Measurements from ENCODE around the gene ADGRB3. TPM values are rescaled to one million over a fixed set of nuclear protein-coding genes. Genes with fewer than 3 reads are reported as not detected.

ADGRB3 gene
- total and polyA plus RNA-seq, 10 of the 15 experiments (the other 5 are each of a cell fraction or from before 2014, with no cell fraction given): 0.03 to 0.06 TPM; not detected in 8

DNA sequence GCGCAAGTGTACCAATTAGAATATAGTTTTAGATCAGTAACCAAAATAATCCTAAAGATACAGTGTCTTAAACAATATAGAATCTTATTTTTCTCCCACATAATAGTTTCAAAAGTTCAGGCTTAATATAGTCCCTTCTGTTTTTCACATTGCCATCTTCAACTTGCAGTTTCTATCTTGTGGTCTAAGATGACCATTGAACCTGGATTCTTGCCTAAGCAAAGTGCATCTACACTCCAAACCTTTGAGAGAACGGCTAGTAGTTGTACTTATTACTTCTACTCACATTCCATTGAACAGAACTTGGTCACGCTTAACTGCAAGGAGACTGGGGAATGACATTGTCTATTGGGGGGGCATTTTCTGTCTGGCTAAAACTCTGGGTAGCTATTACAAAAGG lies 788.7 kb downstream of the ADGRB3 start (continued):
- TF ChIP-seq, protein P1, sequence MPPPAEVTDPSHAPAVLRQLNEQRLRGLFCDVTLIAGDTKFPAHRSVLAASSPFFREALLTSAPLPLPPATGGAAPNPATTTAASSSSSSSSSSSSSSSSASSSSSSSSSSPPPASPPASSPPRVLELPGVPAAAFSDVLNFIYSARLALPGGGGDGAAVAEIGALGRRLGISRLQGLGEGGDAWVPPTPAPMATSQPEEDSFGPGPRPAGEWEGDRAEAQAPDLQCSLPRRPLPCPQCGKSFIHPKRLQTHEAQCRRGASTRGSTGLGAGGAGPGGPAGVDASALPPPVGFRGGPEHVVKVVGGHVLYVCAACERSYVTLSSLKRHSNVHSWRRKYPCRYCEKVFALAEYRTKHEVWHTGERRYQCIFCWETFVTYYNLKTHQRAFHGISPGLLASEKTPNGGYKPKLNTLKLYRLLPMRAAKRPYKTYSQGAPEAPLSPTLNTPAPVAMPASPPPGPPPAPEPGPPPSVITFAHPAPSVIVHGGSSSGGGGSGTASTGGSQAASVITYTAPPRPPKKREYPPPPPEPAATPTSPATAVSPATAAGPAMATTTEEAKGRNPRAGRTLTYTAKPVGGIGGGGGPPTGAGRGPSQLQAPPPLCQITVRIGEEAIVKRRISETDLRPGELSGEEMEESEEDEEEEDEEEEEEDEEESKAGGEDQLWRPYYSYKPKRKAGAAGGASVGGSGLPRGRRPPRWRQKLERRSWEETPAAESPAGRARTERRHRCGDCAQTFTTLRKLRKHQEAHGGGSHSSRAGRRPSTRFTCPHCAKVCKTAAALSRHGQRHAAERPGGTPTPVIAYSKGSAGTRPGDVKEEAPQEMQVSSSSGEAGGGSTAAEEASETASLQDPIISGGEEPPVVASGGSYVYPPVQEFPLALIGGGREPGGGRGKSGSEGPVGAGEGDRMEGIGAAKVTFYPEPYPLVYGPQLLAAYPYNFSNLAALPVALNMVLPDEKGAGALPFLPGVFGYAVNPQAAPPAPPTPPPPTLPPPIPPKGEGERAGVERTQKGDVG (CRISPR knock-in tag; IDR thresholded peaks at IDR 0.05): no peak
- TF ChIP-seq, protein P2, sequence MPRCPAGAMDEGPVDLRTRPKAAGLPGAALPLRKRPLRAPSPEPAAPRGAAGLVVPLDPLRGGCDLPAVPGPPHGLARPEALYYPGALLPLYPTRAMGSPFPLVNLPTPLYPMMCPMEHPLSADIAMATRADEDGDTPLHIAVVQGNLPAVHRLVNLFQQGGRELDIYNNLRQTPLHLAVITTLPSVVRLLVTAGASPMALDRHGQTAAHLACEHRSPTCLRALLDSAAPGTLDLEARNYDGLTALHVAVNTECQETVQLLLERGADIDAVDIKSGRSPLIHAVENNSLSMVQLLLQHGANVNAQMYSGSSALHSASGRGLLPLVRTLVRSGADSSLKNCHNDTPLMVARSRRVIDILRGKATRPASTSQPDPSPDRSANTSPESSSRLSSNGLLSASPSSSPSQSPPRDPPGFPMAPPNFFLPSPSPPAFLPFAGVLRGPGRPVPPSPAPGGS (IDR thresholded peaks at IDR 0.05; ENCODE audit: borderline replicate concordance, insufficient read depth, low read depth, low read length, poor library complexity, severe bottlenecking): no peak

DNA sequence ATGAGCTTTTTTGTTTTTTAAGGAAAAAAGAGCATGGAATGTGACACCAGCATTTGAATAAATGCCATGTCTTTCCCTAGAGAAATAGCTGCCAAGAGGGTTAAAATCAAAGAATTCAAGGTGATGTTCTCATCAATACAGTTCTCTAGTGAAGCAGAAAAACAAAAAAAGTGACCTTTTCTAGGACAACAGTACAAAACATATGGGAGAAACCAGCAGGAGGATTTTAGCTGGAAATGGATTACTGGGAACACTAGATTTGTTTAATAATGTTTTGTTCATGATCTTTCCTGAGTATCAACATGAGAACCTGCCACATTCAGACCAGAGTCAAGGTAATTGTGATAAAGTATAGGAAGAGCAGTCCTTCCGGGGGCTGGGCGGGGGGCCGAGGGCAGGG lies 789.5 kb downstream of the ADGRB3 start:
- Histone ChIP-seq H3K4me1 (ENCODE audit: control insufficient read depth, insufficient read depth, low read length) (no peaks in the 10 kb centered on the region), H3K4me3 (no peak overlapping the region), H3K36me3 (ENCODE audit: control insufficient read depth in 2 of 2, insufficient read depth in 2 of 2, low read length in 1 of 2) (no peaks in the 10 kb centered on the region), H3K9ac (ENCODE audit: control insufficient read depth, insufficient read depth, low read length) (no peak overlapping the region), H3K27me3 (replicated peaks in 1 of 2; ENCODE audit: control insufficient read depth in 2 of 2, insufficient read depth in 2 of 2, low read length in 1 of 2) (no peaks in the 10 kb centered on the region), H3K27ac (ENCODE audit: control insufficient read depth, insufficient read depth) (no peak overlapping the region), H3K4me2 (ENCODE audit: control insufficient read depth, insufficient read depth) (no peak overlapping the region), H2AFZ (ENCODE audit: control insufficient read depth, low read depth, low read length) (no peak overlapping the region), H4K20me1 (ENCODE audit: control insufficient read depth, insufficient read depth) (no peaks in the 10 kb centered on the region), H3K9me3 (replicated peaks; ENCODE audit: control insufficient read depth, insufficient read depth, low read length) (no peaks in the 10 kb centered on the region), H3K79me2 (ENCODE audit: control insufficient read depth, insufficient read depth, low read length) (no peaks in the 10 kb centered on the region)
- ChIA-PET CTCF (no interaction called here), POLR2A (no interaction called here), SMC1A (ENCODE audit: uncharacterized antibody, unreplicated experiment) (no interaction called here), RAD21 (ENCODE audit: unreplicated experiment) (no interaction called here)
- no TSS peak for BruUV-seq (replicated peaks)
- intact Hi-C loops (cut with micrococcal nuclease; ENCODE audit: unreplicated experiment): no loop called here
- 0% methylated on average over 3 of the region's 3 CpGs for WGBS (ENCODE audit: insufficient coverage, insufficient replicate concordance, low lambda C conversion rate, missing lambda C conversion rate)
- DNase-seq (ENCODE audit: low read depth, low spot score) (no peak), ATAC-seq (no peak), FAIRE-seq (no peak)
- in situ Hi-C loops (cut with MboI): no loop called here
- TF ChIP-seq CHD2 (IDR thresholded peaks at IDR 0.05; ENCODE audit: borderline replicate concordance, low read depth, low read length): no peak
- no peak for TF ChIP-seq MYC (IDR thresholded peaks at IDR 0.05; ENCODE audit: insufficient read depth, insufficient read length, insufficient replicate concordance, low read length, severe bottlenecking)
- TF ChIP-seq, protein P3, sequence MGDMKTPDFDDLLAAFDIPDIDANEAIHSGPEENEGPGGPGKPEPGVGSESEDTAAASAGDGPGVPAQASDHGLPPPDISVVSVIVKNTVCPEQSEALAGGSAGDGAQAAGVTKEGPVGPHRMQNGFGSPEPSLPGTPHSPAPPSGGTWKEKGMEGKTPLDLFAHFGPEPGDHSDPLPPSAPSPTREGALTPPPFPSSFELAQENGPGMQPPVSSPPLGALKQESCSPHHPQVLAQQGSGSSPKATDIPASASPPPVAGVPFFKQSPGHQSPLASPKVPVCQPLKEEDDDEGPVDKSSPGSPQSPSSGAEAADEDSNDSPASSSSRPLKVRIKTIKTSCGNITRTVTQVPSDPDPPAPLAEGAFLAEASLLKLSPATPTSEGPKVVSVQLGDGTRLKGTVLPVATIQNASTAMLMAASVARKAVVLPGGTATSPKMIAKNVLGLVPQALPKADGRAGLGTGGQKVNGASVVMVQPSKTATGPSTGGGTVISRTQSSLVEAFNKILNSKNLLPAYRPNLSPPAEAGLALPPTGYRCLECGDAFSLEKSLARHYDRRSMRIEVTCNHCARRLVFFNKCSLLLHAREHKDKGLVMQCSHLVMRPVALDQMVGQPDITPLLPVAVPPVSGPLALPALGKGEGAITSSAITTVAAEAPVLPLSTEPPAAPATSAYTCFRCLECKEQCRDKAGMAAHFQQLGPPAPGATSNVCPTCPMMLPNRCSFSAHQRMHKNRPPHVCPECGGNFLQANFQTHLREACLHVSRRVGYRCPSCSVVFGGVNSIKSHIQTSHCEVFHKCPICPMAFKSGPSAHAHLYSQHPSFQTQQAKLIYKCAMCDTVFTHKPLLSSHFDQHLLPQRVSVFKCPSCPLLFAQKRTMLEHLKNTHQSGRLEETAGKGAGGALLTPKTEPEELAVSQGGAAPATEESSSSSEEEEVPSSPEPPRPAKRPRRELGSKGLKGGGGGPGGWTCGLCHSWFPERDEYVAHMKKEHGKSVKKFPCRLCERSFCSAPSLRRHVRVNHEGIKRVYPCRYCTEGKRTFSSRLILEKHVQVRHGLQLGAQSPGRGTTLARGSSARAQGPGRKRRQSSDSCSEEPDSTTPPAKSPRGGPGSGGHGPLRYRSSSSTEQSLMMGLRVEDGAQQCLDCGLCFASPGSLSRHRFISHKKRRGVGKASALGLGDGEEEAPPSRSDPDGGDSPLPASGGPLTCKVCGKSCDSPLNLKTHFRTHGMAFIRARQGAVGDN (IDR thresholded peaks at IDR 0.05): no peak
- TF ChIP-seq ZSCAN29 (IDR thresholded peaks at IDR 0.05): no peak
- TF ChIP-seq, protein P4, sequence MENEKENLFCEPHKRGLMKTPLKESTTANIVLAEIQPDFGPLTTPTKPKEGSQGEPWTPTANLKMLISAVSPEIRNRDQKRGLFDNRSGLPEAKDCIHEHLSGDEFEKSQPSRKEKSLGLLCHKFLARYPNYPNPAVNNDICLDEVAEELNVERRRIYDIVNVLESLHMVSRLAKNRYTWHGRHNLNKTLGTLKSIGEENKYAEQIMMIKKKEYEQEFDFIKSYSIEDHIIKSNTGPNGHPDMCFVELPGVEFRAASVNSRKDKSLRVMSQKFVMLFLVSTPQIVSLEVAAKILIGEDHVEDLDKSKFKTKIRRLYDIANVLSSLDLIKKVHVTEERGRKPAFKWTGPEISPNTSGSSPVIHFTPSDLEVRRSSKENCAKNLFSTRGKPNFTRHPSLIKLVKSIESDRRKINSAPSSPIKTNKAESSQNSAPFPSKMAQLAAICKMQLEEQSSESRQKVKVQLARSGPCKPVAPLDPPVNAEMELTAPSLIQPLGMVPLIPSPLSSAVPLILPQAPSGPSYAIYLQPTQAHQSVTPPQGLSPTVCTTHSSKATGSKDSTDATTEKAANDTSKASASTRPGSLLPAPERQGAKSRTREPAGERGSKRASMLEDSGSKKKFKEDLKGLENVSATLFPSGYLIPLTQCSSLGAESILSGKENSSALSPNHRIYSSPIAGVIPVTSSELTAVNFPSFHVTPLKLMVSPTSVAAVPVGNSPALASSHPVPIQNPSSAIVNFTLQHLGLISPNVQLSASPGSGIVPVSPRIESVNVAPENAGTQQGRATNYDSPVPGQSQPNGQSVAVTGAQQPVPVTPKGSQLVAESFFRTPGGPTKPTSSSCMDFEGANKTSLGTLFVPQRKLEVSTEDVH (IDR thresholded peaks at IDR 0.05; ENCODE audit: low read depth, partially characterized antibody): no peak
